HEK293 (cell line): ENCODE results near the gene BBX.
A peak's percentile ranks its signal among the peaks of the same experiment; 100 is the strongest.

Experiments used
- CTCF ChIA-PET: fragments of 350-600 bp; formaldehyde crosslinking; extraction: SDS; loops from one replicate; lab custom pipeline; 2021; ENCODE audit warnings: antibody characterized with exemption; lab: Yijun Ruan, JAX
- POLR2A ChIA-PET: fragments of 300-600 bp; formaldehyde crosslinking; extraction: SDS; loops from one replicate; lab custom pipeline; 2020; ENCODE audit warnings: antibody characterized with exemption, inconsistent platforms; lab: Yijun Ruan, JAX
- H3K27ac ChIP-seq: fragments of 200-500 bp; sonication (Bioruptor generic); 2 replicates; pipeline ENCODE4 v1.5.1; 2014; ENCODE audit warnings: low read depth, low read length, control low read depth, inconsistent platforms; ENCODE audit errors: extremely low read depth
- H3K36me3 ChIP-seq, 2 experiments: fragments of 200-500 bp in 1 of 2; sonication (Bioruptor generic) in 1 of 2; 1 replicate in 1 of 2; 2 replicates in 1 of 2; pipeline ENCODE4 v1.5.1; 2014 to 2017; ENCODE audit warnings: inconsistent platforms in 2 of 2, low read length in 2 of 2; ENCODE audit not compliant: control insufficient read depth in 2 of 2, insufficient read depth in 1 of 2
- H3K4me1 ChIP-seq: fragments of 200-500 bp; sonication (Bioruptor generic); 2 replicates; pipeline ENCODE4 v1.5.1; 2014; ENCODE audit warnings: mild to moderate bottlenecking, low read length, inconsistent platforms; ENCODE audit not compliant: control insufficient read depth, insufficient read depth
- H3K4me3 ChIP-seq: 2 replicates; pipeline ENCODE4 v1.5.1; 2011; ENCODE audit warnings: low read depth, mild to moderate bottlenecking, control low read depth, low read length, moderate library complexity
- H3K9me3 ChIP-seq: fragments of 200-500 bp; sonication (Bioruptor generic); 2 replicates; pipeline ENCODE4 v1.5.1; 2014; ENCODE audit warnings: low read depth, low read length, inconsistent platforms; ENCODE audit not compliant: control insufficient read depth, insufficient read depth
- EGR2 ChIP-seq: fragments of 450-650 bp; formaldehyde crosslinking; IDR thresholded peaks from 2 replicates; pipeline ENCODE4 v1.5.1; 2016; ENCODE audit warnings: low read depth, missing biosample characterization, missing genetic modification characterization
- FEZF1 ChIP-seq: fragments of 450-650 bp; formaldehyde crosslinking; IDR thresholded peaks from 2 replicates; pipeline ENCODE4 v1.5.1; 2016; ENCODE audit warnings: missing biosample characterization, missing genetic modification characterization
- KLF16 ChIP-seq: fragments of 450-650 bp; formaldehyde crosslinking; IDR thresholded peaks from 2 replicates; pipeline ENCODE4 v1.5.1; 2017; ENCODE audit warnings: missing biosample characterization, missing genetic modification characterization
- KLF8 ChIP-seq: fragments of 450-650 bp; formaldehyde crosslinking; IDR thresholded peaks from 2 replicates; pipeline ENCODE4 v1.5.1; 2016; ENCODE audit warnings: missing biosample characterization, missing genetic modification characterization
- KLF9 ChIP-seq: fragments of 450-650 bp; formaldehyde crosslinking; IDR thresholded peaks from 2 replicates; pipeline ENCODE4 v1.5.1; 2016; ENCODE audit warnings: missing biosample characterization, missing genetic modification characterization, low read depth
- OSR2 ChIP-seq: fragments of 450-650 bp; formaldehyde crosslinking; IDR thresholded peaks from 2 replicates; pipeline ENCODE4 v1.5.1; 2016; ENCODE audit warnings: missing biosample characterization, missing genetic modification characterization
- OVOL3 ChIP-seq: fragments of 450-650 bp; formaldehyde crosslinking; IDR thresholded peaks from 2 replicates; pipeline ENCODE4 v1.5.1; 2016; ENCODE audit warnings: missing biosample characterization, missing genetic modification characterization
- SCRT1 ChIP-seq: fragments of 450-650 bp; formaldehyde crosslinking; IDR thresholded peaks from 2 replicates; pipeline ENCODE4 v1.5.1; 2016; ENCODE audit warnings: missing biosample characterization, missing genetic modification characterization, borderline replicate concordance
- WT1 ChIP-seq: fragments of 450-650 bp; formaldehyde crosslinking; IDR thresholded peaks from 2 replicates; pipeline ENCODE4 v1.5.1; 2016; ENCODE audit warnings: missing biosample characterization, missing genetic modification characterization
- ZBTB17 ChIP-seq: fragments of 450-650 bp; formaldehyde crosslinking; IDR thresholded peaks from 2 replicates; pipeline ENCODE4 v1.5.1; 2016; ENCODE audit warnings: missing biosample characterization, missing genetic modification characterization
- ZBTB21 ChIP-seq: fragments of 450-650 bp; formaldehyde crosslinking; IDR thresholded peaks from 2 replicates; pipeline ENCODE4 v1.5.1; 2017; ENCODE audit warnings: missing biosample characterization, missing genetic modification characterization
- ZFP37 ChIP-seq: fragments of 450-650 bp; formaldehyde crosslinking; IDR thresholded peaks from 2 replicates; pipeline ENCODE4 v1.5.1; 2016; ENCODE audit warnings: missing biosample characterization, missing genetic modification characterization
- ZNF140 ChIP-seq: fragments of 450-650 bp; formaldehyde crosslinking; IDR thresholded peaks from 2 replicates; pipeline ENCODE4 v1.5.1; 2016; ENCODE audit warnings: missing biosample characterization, missing genetic modification characterization
- ZNF248 ChIP-seq: fragments of 450-650 bp; formaldehyde crosslinking; IDR thresholded peaks from 2 replicates; pipeline ENCODE4 v1.5.1; 2017; ENCODE audit warnings: missing biosample characterization, missing genetic modification characterization
- ZNF335 ChIP-seq: fragments of 450-650 bp; formaldehyde crosslinking; conservative IDR thresholded peaks from 2 replicates; pipeline ENCODE4 v1.5.1; 2016; ENCODE audit warnings: missing biosample characterization, missing genetic modification characterization
- ZNF350 ChIP-seq: fragments of 450-650 bp; formaldehyde crosslinking; IDR thresholded peaks from 2 replicates; pipeline ENCODE4 v1.5.0; 2017; ENCODE audit warnings: missing biosample characterization, mild to moderate bottlenecking, missing genetic modification characterization
- ZNF391 ChIP-seq: fragments of 450-650 bp; formaldehyde crosslinking; IDR thresholded peaks from 2 replicates; pipeline ENCODE4 v1.5.1; 2016; ENCODE audit warnings: low read depth, missing biosample characterization, missing genetic modification characterization, borderline replicate concordance
- ZNF404 ChIP-seq: fragments of 450-650 bp; formaldehyde crosslinking; IDR thresholded peaks from 2 replicates; pipeline ENCODE4 v1.5.1; 2017; ENCODE audit warnings: missing biosample characterization, missing genetic modification characterization
- ZNF629 ChIP-seq: fragments of 450-650 bp; formaldehyde crosslinking; IDR thresholded peaks from 2 replicates; pipeline ENCODE4 v1.5.1; 2017; ENCODE audit warnings: missing biosample characterization, missing genetic modification characterization
- ZNF664 ChIP-seq: fragments of 450-650 bp; formaldehyde crosslinking; IDR thresholded peaks from 2 replicates; pipeline ENCODE4 v1.5.1; 2016; ENCODE audit warnings: missing biosample characterization, missing genetic modification characterization
- ZNF701 ChIP-seq: fragments of 450-650 bp; formaldehyde crosslinking; IDR thresholded peaks from 2 replicates; pipeline ENCODE4 v1.5.1; 2016; ENCODE audit warnings: missing biosample characterization, missing genetic modification characterization
- ZNF776 ChIP-seq: fragments of 450-650 bp; formaldehyde crosslinking; IDR thresholded peaks from 2 replicates; pipeline ENCODE4 v1.5.0; 2017; ENCODE audit warnings: missing biosample characterization, missing genetic modification characterization, borderline replicate concordance
- ZNF777 ChIP-seq: fragments of 450-650 bp; formaldehyde crosslinking; IDR thresholded peaks from 2 replicates; pipeline ENCODE4 v1.5.1; 2017; ENCODE audit warnings: missing biosample characterization, missing genetic modification characterization, borderline replicate concordance
- ZNF837 ChIP-seq: fragments of 450-650 bp; formaldehyde crosslinking; IDR thresholded peaks from 2 replicates; pipeline ENCODE4 v1.5.1; 2016; ENCODE audit warnings: missing biosample characterization, missing genetic modification characterization
- TF ChIP-seq, protein P1 (sequence below): fragments of 450-650 bp; formaldehyde crosslinking; IDR thresholded peaks from 2 replicates; pipeline ENCODE4 v1.5.1; 2016; ENCODE audit warnings: missing biosample characterization, missing genetic modification characterization
- TF ChIP-seq, protein P2 (sequence below): fragments of 450-650 bp; formaldehyde crosslinking; IDR thresholded peaks from 2 replicates; pipeline ENCODE4 v1.5.1; 2016; ENCODE audit warnings: missing biosample characterization, missing genetic modification characterization
- TF ChIP-seq, protein P3 (sequence below): fragments of 450-650 bp; formaldehyde crosslinking; IDR thresholded peaks from 2 replicates; pipeline ENCODE4 v1.5.1; 2016; ENCODE audit warnings: missing biosample characterization, missing genetic modification characterization
- TF ChIP-seq, protein P4 (sequence below): fragments of 450-650 bp; formaldehyde crosslinking; IDR thresholded peaks from 2 replicates; pipeline ENCODE4 v1.5.1; 2017; ENCODE audit warnings: missing biosample characterization, missing genetic modification characterization
- TF ChIP-seq, protein P5 (sequence below): fragments of 450-650 bp; formaldehyde crosslinking; IDR thresholded peaks from 2 replicates; pipeline ENCODE4 v1.5.1; 2017; ENCODE audit warnings: missing biosample characterization, missing genetic modification characterization

BBX gene

DNA sequence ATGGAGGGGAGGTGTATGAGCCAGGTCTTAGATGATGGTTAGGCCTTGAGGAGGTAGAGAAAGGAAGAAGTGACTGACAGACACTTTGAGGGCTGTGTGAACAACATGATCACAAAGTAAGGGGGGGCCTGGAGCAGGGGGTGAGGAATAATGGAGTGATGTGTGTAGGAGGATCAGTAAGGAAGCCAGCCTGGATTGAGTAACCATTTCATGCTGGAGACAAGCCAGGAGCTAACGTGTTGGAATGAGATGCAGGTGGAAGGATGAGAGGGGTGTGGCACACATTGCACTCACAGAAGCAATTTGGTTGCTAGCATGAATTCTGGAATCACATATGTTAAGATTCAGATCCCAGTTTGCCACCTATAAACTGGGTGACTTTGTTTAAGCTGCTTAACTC is 65.5 kb downstream of the BBX start:
- H3K36me3 ChIP-seq, result peaks cover 0 to 3% of the 10 kb centered on the region in 2 experiments; a peak in 1 of 3 replicates
- ChIA-PET POLR2A (no interaction called here), CTCF (interaction anchor here (0.6 kb wide), 2 partner anchors 11 to 99 kb away, joined by 3 to 4 read pairs; no protein-coding TSS in a partner anchor)
- no peak for TF ChIP-seq FEZF1
- 0 out of 2 replicates have a peak, but pooled peaks have one; percentile 13 for TF ChIP-seq ZBTB17 (tag by site-specific recombination)
- peak; percentile 34; the same call in 1 of the 2 replicates for TF ChIP-seq KLF9
- TF ChIP-seq, all 188 proteins: peak for 2
- Histone ChIP-seq H3K27ac (no peak overlapping the region), H3K9me3 (no peaks in the 10 kb centered on the region), H3K4me1 (no peaks in the 10 kb centered on the region), H3K4me3 (no peak overlapping the region)

DNA sequence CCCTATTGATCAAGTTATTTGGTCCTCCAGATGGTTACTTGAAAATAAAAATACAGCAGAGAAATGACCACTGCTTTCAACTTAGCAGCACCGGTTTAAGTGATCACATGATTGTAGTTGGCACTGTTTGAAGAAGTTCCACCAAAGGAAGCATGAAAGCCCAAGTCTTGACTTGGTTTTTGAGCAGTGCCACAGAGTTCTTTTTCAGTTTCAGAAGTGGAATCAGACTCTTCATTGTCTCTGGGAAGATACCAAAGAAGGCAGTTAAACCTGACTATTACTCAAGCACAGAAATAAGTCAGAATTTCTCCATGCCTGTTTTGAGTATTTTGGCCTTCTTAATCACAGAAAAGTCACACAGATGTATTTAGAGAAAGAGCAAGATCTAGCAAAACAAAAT is 66.7 kb downstream of the BBX start:
- ChIA-PET CTCF (no interaction called here), POLR2A (no interaction called here)
- no peaks in the 10 kb centered on the region for H3K4me1 ChIP-seq
- H3K4me3 ChIP-seq, result no peak overlapping the region
- H3K36me3 ChIP-seq, result peaks cover 0 to 3% of the 10 kb centered on the region in 2 experiments; a peak in 1 of 3 replicates
- no peak overlapping the region for H3K27ac ChIP-seq
- H3K9me3 ChIP-seq, result no peaks in the 10 kb centered on the region
- TF ChIP-seq ZNF701 (tag by site-specific recombination), result no peak
- TF ChIP-seq OSR2, result no peak
- no peak for TF ChIP-seq ZNF350 (tag by site-specific recombination)
- no peak for TF ChIP-seq ZNF629 (tag by site-specific recombination)
- TF ChIP-seq ZNF335 (tag by site-specific recombination), result no peak
- no peak for TF ChIP-seq SCRT1 (tag by site-specific recombination)
- TF ChIP-seq WT1 (tag by site-specific recombination), result no peak
- TF ChIP-seq ZNF248 (tag by site-specific recombination), result no peak
- TF ChIP-seq, protein P1, sequence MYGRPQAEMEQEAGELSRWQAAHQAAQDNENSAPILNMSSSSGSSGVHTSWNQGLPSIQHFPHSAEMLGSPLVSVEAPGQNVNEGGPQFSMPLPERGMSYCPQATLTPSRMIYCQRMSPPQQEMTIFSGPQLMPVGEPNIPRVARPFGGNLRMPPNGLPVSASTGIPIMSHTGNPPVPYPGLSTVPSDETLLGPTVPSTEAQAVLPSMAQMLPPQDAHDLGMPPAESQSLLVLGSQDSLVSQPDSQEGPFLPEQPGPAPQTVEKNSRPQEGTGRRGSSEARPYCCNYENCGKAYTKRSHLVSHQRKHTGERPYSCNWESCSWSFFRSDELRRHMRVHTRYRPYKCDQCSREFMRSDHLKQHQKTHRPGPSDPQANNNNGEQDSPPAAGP (tag by site-specific recombination), result no peak
- TF ChIP-seq KLF16 (tag by site-specific recombination), result no peak
- TF ChIP-seq ZNF140 (tag by site-specific recombination), result no peak
- TF ChIP-seq, protein P2, sequence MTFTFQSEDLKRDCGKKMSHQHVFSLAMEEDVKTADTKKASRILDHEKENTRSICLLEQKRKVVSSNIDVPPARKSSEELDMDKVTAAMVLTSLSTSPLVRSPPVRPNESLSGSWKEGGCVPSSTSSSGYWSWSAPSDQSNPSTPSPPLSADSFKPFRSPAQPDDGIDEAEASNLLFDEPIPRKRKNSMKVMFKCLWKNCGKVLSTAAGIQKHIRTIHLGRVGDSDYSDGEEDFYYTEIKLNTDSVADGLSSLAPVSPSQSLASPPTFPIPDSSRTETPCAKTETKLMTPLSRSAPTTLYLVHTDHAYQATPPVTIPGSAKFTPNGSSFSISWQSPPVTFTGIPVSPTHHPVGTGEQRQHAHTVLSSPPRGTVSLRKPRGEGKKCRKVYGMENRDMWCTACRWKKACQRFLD (tag by site-specific recombination), result no peak
- TF ChIP-seq ZBTB21, result no peak
- no peak for TF ChIP-seq ZNF404
- TF ChIP-seq KLF8, result no peak
- no peak for TF ChIP-seq ZNF664 (tag by site-specific recombination)
- no peak for TF ChIP-seq ZNF837 (tag by site-specific recombination)
- TF ChIP-seq, protein P3, sequence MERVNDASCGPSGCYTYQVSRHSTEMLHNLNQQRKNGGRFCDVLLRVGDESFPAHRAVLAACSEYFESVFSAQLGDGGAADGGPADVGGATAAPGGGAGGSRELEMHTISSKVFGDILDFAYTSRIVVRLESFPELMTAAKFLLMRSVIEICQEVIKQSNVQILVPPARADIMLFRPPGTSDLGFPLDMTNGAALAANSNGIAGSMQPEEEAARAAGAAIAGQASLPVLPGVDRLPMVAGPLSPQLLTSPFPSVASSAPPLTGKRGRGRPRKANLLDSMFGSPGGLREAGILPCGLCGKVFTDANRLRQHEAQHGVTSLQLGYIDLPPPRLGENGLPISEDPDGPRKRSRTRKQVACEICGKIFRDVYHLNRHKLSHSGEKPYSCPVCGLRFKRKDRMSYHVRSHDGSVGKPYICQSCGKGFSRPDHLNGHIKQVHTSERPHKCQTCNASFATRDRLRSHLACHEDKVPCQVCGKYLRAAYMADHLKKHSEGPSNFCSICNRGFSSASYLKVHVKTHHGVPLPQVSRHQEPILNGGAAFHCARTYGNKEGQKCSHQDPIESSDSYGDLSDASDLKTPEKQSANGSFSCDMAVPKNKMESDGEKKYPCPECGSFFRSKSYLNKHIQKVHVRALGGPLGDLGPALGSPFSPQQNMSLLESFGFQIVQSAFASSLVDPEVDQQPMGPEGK (tag by site-specific recombination), result no peak

DNA sequence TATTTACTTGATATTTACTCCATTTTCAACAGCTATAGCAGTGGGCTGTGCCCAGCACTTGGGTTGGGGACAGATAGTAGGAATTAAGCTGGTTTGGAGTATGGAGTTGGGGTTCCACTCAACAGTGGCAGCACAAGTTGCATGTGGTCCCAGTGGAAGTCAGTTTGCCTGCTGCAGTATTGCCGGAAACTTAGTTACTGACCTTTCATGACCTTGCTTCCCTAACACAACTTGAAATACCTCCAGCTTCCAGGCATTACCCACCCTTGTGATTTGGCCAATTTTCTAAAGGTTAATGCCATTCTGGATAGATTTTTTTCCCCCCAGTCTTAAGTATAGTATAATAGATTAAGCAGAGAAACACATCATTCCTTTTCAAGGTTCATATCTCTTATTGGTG is 68.0 kb downstream of the BBX start:
- no peaks in the 10 kb centered on the region for H3K9me3 ChIP-seq
- no peak overlapping the region for H3K4me3 ChIP-seq
- ChIA-PET CTCF (no interaction called here), POLR2A (interaction anchor here (0.6 kb wide), 1 partner anchor 14 kb away, joined by 3 read pairs; no protein-coding TSS in a partner anchor)
- H3K4me1 ChIP-seq, result no peaks in the 10 kb centered on the region
- no peaks in the 10 kb centered on the region for H3K36me3 ChIP-seq
- no peak overlapping the region for H3K27ac ChIP-seq
- no peak for TF ChIP-seq OVOL3 (tag by site-specific recombination)
- TF ChIP-seq, protein P4, sequence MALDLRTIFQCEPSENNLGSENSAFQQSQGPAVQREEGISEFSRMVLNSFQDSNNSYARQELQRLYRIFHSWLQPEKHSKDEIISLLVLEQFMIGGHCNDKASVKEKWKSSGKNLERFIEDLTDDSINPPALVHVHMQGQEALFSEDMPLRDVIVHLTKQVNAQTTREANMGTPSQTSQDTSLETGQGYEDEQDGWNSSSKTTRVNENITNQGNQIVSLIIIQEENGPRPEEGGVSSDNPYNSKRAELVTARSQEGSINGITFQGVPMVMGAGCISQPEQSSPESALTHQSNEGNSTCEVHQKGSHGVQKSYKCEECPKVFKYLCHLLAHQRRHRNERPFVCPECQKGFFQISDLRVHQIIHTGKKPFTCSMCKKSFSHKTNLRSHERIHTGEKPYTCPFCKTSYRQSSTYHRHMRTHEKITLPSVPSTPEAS (tag by site-specific recombination), result no peak
- no peak for TF ChIP-seq ZNF391 (tag by site-specific recombination)
- no peak for TF ChIP-seq OSR2
- TF ChIP-seq, protein P5, sequence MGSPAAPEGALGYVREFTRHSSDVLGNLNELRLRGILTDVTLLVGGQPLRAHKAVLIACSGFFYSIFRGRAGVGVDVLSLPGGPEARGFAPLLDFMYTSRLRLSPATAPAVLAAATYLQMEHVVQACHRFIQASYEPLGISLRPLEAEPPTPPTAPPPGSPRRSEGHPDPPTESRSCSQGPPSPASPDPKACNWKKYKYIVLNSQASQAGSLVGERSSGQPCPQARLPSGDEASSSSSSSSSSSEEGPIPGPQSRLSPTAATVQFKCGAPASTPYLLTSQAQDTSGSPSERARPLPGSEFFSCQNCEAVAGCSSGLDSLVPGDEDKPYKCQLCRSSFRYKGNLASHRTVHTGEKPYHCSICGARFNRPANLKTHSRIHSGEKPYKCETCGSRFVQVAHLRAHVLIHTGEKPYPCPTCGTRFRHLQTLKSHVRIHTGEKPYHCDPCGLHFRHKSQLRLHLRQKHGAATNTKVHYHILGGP, result no peak
- TF ChIP-seq ZFP37 (tag by site-specific recombination), result no peak
- no peak for TF ChIP-seq EGR2 (tag by site-specific recombination)
- TF ChIP-seq ZNF776 (tag by site-specific recombination), result no peak
- TF ChIP-seq ZNF777 (tag by site-specific recombination), result no peak
